Fibroblast of skin of right biceps (primary cell): ENCODE results near the gene OR6J1.
"Not testable (repeated sequence)": the region's sequence is repeated elsewhere in the genome, so short reads cannot be mapped to it uniquely, and the experiment has no call there.

Experiments used
- DNase-seq: peaks from one replicate; pipeline ENCODE4 v3.0.0-alpha.2; 2013

The OR6J1 gene

DNA sequence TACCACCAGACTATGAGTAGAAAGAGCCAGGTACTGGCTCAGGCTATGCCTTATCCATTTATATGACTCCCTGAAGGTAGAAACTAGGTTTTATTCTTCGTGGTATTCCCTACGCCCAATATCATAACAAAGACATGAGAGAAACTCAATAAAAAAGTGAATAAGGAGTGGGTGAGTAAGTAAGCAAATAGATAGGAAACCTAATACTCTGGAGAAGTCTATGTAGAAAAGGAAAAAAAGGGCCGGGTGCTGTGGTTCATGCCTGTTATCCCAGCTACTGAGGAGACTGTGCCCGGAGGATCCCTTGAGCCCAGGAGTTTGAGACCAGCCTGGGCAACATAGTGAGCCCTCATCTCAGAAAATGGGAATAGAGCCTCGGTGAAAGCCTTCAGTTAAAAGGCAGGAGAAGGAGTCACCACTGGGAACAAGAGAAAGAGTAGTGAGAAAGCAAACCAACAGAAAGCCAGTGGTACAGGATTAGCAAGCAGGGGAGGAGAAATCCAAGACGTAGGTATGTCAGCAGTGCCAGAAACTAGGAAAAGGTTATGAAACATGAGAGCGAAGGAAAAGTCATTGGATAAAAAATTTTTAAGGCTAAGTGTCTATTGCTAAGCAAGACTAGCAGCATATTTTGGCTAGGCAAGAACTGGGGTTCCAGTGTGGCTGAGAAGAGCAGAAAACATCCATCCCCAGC, 6.0 kb upstream of the OR6J1 start:
- no peak for DNase-seq

DNA sequence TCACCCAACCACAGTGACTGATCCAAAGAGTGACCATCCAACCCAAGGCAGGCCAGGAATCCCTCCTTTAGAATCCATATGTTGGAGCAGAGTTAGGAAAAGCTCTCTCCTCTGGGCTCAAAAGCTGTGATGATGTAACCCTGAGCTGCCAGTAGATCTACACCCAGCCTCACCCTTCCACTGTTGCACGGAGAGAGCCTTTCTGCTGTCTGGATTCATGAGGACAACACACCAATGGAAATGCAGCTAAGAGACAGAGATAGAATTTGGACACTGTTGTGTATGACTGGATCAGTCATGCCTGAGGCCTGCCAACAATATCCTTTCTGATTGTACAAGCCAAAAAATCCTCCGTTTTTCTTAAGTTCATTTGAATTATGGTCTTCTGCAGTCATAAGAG, 4.4 kb upstream of the OR6J1 start:
- peak; percentile 48 for DNase-seq

DNA sequence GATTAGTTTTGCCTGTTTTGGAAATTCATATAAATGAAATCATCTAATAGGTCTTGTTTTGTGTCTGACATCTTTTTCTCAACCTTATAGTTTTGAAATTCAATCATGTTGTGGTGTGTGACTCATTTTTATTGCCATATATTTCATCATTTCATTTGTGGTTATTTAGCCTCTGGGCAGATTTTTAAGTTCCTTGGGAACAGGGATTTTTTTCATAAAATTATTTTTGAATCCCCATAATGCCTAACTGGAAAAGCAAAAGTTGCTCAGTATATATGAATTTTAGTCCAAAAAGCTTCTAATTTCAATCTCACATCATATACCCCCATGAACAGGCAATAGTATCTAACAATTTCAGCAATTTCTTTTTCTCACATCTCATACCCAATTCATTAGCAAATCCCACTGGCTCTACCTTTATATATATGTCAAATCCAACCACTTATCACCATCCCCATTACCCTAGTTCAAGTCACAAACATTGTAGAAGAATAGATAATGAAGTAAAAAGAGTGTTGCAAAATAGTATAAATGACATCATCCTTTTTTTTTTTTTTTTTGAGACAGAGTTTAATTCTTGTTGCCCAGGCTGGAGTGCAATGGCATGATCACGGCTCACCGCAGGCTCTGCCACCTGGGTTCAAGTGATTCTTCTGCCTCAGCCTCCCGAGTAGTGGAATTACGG, 2.6 kb upstream of the OR6J1 start:
- DNase-seq: peak; percentile 83

DNA sequence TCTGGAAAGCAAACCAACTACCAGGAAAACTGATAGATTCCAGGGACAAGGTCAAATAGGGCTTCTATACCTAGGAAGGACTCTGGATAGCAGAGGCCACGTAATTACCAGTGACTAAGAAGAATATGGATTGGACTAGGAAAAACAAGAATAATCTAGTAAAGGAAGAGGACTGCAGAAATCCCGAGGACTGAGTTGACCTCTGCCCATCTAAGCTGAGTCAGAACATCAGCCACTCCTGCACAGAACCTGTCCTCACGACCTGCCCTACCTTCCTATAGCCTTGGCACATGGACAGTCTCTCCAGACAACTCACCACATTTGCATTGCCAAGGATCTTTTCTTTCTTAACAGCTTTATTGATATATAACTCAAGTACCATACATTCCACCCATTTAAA, 2.3 kb downstream of the OR6J1 start:
- DNase-seq: no peak

DNA sequence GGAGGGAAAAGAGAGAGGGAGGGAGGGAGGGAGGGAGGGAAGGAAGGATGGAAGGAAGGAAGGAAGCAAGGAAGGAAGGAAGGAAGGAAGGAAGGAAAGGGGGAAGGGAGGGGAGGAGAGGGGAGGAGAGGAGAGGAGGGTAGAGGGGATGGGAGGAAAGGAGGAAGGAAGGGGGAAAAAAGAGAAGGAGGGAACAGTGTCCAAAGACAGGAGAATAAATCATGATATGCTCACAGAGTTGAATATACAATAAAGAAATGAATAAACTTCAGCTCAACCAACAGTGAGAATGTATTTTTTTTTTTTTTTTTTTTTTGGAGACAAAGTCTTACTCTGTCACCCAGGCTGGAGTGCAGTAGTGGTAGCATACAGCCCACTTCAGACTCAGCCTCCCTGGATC, 4.0 kb downstream of the OR6J1 start:
- no peak for DNase-seq

DNA sequence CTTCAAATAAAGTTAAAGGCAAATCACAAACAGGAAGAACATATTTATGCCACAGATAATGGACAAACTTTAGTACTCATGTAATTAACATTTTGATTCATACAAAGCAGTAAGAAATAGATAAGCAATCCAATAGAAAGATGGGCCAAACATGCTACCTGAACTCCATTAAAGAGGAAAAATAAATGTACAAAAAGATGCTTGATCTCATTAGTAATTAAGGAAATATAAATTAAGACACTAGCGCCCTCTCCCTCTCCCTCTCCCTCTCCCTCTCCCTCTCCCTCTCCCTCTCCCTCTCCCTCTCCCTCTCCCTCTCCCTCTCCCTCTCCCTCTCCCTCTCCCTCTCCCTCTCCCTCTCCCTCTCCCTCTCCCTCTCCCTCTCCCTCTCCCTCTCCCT, 8.2 kb downstream of the OR6J1 start:
- DNase-seq: not testable (repeated sequence)

DNA sequence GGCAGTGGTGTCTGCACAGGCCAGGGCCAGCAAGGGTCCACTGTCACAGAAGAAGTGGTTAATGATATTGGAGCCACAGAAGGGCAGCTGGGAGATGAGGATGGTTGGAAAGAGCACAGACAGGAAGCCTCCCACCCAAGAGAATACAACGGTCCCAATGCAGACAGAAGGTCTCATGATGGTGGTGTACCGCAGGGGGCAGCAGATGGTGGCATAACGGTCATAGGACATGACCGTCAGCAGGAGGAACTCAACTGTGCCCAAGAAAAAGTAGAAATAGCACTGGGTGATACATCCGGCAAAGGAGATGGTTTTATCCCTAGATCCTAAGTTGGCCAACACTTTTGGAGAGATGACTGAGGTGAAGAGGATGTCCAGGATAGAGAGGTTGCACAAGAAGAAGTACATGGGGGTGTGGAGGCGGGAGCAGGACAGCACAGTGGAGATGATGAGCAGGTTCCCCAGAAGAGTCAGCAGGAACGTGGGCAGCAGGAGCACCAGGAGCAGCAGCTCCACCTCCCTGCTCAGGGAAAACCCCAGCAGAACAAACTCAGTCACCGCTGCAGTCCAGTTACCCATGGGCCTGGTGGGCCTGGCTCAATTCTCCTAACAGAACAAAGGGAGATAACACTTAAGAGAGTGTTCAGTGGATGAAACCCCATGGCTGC, 9.8 kb downstream of the OR6J1 start:
- no peak for DNase-seq

DNA sequence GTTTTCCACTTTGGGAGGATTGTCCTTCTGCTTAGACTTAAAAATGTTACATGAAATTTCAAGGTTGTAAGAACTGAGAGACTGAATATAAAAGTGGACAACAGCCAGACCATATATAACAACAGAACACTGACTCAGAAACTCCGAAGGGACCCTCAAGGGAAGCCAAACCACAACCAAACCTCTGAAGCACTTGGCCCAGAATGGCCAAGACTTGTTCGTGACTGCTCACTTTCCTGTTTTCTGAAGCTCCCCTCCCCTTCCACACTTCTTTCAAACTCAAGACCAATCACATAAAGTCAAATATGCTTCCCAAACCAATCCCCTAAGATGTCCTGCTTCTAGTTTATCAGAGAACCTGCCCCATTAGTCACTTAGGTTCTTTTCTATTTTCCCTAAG, 13.7 kb downstream of the OR6J1 start:
- peak; percentile 86 for DNase-seq

DNA sequence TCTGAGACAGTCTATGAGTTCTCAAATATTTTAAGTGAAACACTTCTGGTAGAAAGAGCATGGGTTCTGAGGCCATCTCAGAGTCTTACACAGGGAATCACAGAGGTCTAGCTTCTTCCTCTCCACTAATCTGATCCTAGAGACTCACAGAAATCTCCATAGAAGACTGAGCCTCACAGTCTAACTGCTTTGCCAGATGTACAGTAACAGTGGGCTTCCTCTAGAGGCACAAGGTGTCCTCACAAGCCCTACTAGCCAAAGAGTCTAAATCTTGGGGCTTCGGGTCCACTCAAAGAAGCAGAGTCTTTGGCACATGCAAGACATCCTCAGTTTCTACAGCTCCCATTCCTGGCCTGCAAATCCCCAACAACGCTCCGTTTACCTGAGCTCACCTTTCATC, 14.1 kb downstream of the OR6J1 start:
- no peak for DNase-seq

DNA sequence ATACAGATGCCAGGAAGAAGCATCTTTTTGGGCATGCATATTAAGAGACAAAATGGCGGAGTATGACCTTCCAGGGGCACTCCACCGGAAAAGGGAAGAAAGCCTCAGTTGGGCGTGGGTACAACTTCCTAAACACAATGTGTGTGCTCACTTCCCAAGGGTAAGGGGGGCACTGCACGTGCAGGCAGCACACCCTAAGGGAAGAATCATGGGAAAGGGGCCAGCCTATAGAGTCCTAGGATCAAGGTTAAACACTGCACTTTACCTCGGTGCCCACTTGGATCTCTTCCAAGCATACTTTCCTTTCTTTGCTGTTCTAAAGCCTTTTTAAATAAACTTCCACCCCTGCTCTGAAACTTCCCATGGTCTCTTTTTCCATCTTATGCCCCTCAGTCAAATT, 14.8 kb downstream of the OR6J1 start:
- DNase-seq: no peak

DNA sequence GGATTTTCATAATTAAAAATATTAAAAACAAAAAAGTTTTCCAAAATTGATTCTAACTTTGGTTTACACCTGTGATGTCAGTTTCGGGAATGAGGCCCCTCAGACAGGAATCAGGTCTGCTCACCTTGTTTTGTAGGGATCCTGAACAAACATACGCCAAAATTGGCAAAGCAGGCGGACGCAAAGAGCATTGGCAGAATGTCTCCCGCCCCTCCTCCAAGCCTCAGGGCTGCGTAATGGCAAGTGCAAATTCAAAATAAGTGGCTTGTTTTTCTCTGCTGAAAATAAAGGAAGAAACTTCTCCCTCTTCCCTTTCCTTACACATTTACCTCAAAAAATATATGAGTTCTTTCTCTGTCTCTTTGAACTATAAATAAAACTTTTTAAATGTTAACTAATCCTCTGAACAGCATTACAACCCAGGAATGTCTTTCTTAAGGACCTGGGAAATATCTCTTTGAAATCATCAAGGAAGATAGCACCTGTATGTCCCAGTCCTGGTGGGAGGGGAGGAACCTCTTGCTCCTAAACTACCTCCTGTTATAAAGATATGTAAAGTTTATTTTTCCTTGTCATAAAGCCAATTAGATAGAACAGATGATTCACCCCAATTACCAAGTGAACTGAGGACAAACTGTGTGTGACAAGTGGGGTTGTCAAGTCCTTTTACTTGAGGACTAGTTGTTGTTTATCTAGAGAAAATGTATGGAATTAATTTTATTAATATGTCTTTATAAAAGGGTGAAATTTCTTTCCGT, 16.5 kb downstream of the OR6J1 start:
- no peak for DNase-seq

DNA sequence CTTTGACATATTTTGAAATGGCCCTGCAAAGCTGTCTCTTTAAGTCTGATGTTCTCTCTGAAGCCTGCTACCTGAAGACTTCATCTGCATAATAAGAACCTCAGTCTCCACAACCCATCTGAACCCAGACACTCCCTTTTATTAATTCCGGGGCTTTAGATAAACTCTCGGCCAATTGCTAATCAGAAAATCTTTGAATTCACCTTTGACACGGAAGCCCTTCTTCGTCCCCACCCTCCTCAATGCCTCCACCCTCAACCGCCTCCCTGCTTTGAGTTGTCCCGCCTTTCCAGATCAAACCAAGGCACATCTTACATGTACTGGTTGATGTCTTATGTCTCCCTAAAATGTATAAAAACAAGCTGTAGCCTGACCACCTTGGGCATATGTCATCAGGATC, 17.6 kb downstream of the OR6J1 start:
- no peak for DNase-seq

DNA sequence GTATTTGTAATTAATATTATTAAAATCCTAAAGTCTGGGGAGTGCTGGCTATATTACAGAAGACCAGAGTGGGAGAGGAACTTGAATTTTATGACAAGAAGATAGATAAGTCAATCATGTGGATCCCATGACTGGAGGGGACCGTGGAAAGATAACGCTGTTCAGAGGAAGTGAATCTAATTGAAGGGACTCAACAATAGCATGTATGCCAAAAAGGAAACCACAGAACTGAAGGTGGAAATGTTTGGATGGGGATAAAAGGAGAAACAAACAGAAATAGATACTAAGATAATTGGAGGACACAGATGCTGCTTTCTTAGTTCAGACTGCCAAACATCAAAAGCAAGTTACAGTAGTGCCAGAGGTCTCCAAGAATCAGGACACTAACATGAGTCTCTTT, 21.1 kb downstream of the OR6J1 start:
- DNase-seq: no peak

DNA sequence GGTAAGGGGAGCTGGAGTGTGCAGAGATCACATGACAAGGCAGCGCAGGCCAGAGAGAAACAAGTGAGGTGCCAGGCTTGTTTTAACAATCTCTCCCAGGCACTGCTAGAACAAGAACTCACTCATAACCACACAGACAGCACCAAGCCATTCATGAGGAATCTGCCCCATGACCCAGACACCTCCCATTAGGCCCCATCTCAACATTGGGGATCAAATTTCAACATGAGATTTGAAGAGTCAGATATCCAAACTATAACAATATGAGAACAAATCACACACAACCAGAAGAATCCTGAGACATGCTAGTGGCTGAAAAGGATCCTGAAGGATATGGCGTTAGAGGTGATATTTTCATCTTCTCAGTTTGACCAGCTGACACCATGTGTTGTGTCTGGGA, 21.9 kb downstream of the OR6J1 start:
- DNase-seq: peak; percentile 53

DNA sequence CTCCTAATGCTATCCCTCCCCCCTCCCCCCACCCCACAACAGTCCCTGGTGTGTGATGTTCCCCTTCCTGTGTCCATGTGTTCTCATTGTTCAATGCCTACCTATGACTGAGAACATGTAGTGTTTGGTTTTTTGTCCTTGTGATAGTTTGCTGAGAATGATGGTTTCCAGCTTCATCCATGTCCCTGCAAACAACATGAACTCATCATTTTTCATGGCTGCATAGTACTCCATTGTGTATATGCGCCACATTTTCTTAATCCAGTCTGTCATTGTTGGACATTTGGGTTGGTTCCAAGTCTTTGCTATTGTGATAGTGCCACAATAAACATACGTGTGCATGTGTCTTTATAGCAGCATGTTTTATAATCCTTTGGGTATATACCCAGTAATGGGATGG, 28.4 kb downstream of the OR6J1 start:
- not testable (repeated sequence) for DNase-seq

DNA sequence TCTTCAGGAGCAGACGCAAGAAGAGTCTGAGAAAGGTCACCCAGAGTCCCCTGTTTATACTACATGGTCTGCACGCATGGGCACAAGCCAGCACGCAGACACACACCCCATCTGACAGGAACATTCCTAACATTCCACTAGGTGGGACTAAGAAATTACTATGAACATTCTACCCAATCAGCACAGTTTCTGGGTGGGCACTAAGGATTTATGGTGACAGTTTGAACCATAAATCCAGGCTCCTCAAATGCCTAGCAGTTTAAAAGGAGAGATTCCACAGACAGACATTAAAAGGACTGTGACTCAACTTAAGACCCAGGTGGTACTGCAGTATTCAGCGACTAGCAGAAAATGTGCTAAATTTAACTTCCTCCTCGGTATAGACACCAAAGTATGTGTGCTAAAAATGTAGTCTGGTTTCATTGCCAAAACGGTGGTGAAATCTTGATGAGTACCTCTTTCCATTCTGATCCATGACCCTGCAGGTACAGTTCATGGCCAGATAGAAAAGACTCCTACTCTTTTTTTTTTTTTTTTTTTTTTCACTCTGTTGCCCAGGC, 29.8 kb downstream of the OR6J1 start:
- DNase-seq: peak; percentile 99

DNA sequence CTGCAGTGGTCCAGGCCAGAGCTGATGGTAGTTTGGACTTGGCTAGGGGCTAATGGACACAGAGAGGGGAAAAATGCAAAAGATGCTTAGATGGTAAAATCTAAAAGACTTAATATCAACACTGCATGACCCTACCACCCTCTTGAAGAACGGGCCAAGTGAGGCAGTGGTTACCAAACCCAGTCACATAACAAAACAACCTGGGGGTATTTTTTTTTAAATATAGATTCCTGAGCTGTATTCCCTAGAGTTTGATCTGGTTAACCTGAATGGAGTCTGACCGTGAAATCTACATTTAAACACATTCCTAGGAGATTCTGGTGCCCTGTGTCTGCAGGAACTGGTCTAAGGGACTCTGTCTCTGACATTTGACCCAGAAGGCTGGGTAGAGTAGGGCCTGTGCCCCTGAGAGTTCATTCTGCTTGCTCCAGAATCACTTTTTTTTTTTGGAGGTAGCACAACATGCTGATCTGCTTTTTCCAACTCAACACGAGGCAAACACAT, 30.4 kb downstream of the OR6J1 start:
- no peak for DNase-seq

DNA sequence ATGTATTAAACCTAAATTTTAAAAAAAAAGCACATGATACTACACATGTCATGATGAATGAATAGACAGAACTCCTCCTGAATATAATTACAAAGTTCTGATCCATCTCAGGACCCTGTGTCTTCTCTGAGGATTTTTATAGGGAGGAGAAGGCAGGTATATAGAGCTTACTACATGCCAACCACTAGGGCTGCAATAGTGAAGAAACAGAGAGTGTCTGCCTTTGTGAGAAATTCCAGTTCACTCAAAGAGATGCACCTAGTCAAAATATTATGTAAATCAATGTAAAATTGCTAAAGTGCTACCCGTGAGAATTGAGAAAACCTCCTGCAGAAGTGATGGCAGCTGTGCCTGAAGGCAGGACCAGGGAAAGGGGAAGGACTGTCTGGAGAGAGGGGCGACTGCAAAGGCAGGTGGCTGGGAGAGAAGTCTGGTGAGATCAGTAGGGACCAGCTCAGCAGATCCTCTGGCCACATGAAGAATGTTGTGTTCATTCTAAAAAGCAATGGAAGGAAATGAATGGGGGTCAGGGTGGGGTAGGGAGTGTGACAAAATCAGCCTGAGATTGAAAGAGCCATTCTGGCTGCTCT, 31.0 kb downstream of the OR6J1 start:
- peak; percentile 39 for DNase-seq

DNA sequence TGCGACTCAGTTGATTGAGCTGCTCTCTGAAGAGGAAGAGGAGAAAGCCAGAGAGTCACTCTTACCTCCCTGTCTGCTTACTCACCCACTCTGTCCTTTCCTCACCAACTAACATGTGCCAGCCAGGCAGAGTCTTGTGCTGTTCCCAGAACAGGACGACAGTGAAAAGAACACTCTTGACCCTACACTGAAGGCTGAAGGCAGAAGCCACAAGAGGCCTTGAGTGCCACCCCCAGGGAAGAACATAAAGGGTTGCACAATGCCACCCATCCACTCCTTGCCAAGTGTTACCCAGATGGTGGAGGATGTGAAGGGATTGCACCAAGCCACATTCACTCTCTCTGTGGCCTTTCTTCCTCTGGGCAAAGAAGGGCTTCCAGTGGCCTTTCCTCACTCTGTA, 33.2 kb downstream of the OR6J1 start:
- no peak for DNase-seq

DNA sequence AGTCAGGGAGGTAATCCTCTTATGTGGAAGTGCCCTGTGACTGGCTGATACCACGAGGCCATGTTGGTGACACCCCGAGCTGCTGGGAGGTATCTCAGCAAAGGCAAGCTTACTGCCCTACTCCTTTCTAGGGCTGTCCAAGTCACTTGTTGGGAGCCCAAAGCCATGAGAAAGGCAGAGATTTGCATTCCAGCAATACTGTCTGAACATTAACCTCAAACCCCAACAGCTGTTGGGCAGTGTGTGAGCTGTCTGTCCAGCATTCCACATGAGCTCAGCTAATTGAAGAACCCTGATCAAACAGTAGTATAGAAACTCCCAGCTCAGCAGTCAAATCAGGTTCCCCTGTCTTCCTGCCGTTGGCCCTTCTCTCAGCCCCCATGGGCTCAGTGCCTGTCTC, 36.9 kb downstream of the OR6J1 start:
- no peak for DNase-seq

DNA sequence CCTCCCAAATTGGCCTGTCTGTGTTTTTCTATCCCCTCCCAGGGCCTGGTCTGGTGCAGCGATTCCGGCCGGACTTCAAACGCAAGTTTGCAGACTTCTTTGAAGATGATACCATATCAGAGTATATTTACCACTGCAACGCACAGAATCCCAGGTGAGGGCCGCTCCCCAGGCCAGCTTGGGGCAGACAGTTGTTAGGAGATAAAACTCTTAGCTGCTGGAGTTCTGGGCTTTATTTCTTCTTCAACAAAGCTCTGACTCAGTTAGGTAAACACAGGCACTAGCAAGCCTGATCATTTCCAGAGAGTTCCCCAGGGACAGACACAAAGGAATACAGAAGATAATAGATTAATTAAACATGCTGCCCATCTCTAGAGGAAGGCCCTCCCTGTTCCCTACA, 37.8 kb downstream of the OR6J1 start:
- DNase-seq: no peak

DNA sequence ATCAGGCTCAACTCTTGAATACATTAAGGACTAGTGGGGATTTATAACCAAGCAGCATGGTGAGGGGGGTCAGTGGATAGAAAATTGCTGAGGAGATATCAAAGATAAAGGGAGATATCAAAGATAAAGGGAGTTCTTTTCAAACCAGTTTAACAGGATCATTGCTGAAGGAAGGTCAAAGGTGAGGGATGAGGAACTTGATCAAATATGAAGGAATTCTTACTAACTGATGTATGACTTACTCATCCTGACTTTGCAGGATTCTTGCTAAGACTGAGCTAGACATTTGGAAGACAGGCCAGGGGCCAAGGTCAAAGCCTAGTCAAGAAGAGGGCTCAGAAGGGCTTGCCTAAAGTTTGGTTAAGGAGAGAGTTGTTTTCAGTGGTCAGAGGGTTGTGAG, 41.3 kb downstream of the OR6J1 start:
- peak; percentile 55 for DNase-seq

DNA sequence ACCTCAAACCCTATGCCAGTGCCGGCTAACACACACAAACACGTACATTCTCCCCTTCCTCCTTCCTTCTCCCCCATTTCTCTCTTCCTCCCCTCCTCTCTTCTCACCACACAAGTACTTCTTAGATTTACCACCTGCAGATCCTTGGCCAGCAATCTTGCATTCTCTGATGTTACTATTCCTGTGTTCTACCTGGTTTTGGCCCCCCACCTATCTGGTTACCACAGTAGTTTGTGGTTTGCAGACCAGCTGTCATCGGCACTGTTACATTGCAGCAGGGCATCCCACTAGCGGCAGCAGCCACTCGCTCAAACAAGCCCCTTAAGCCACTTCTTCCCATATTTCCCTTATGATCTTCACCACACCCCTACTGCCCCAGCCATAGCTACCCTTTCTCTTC, 42.2 kb downstream of the OR6J1 start:
- DNase-seq: no peak
